ENCODE results near the gene AMER3.

DNA sequence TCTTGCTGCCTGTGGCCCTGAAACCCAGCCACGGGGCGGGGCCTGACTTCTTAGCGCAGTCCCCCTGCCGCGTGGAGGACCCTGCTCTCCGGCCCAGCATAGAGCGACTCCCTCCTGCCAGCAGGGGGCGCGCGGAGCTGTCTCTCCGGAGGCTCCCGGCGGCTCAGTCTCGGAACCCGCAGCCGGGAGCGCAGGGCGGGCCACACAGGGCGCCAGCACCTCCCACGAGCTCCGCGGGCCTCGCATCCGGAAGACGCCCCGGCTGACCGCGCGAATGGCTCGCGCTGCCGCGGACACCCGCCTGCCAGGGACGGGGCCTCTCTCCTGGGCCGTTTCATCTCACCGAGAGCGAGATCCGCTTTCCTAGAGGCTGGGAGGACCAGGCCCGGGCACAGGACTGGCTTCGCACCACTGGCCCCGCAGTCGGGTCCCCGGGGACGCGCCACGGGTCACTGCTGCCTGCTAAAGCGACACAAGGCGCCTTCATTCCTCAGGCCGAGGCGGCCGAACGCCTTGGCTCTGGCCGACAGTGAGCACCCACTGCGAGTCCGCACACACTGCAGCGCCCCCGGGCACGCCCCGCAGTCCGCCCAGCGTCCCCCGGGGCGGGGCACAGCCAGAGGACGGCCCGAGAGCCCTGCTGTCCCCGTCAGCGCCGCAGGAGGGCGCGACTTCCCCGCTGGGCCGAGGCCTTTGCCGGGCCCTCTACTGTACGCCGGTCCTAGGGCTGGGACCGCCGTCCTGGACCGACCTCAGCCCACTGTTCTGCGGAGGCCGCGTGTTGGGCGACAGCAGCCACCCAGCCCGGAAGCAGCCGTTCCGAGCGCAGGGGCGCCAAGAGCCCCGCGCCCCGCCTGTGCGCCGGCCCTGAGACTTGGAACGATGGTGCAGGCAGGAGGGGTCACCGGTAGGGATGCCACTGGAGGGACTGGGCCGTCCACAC lies 42.4 kb downstream of the AMER3 start:
- TF ChIP-seq, protein P1, sequence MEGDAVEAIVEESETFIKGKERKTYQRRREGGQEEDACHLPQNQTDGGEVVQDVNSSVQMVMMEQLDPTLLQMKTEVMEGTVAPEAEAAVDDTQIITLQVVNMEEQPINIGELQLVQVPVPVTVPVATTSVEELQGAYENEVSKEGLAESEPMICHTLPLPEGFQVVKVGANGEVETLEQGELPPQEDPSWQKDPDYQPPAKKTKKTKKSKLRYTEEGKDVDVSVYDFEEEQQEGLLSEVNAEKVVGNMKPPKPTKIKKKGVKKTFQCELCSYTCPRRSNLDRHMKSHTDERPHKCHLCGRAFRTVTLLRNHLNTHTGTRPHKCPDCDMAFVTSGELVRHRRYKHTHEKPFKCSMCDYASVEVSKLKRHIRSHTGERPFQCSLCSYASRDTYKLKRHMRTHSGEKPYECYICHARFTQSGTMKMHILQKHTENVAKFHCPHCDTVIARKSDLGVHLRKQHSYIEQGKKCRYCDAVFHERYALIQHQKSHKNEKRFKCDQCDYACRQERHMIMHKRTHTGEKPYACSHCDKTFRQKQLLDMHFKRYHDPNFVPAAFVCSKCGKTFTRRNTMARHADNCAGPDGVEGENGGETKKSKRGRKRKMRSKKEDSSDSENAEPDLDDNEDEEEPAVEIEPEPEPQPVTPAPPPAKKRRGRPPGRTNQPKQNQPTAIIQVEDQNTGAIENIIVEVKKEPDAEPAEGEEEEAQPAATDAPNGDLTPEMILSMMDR (conservative IDR thresholded peaks at IDR 0.05 in 1 of 2, IDR thresholded peaks at IDR 0.05 in 1 of 2; ENCODE audit: low read depth in 1 of 2, low read length in 2 of 2) = peak; percentile 67 to 68
- no peak for TF ChIP-seq EZH2 (IDR thresholded peaks at IDR 0.05; ENCODE audit: low read length, missing control alignments)

All from fibroblast of lung (primary cell).